RWPE1 (cell line): Measurements from ENCODE around the gene CENPO.

ENCODE experiments used
- CTCF ChIA-PET: fragments of 350-600 bp; sonication (Branson Sonifier 250); formaldehyde crosslinking; extraction: SDS; loops from one replicate; lab custom pipeline; 2021; lab: Yijun Ruan, JAX
- POLR2A ChIA-PET: fragments of 400-600 bp; formaldehyde crosslinking; extraction: SDS; loops from one replicate; lab custom pipeline; 2020; ENCODE audit warnings: antibody characterized with exemption; ENCODE audit not compliant: low non-redundant PET; lab: Yijun Ruan, JAX
- DNase-seq: peaks from one replicate; pipeline ENCODE4 v3.0.0; 2012; ENCODE audit warnings: low spot score
- H3K27ac ChIP-seq: fragments of 450-650 bp; 2 replicates; pipeline ENCODE4 v1.5.1; 2017
- CTCF ChIP-seq: fragments of 450-650 bp; conservative IDR thresholded peaks from 2 replicates; pipeline ENCODE4 v1.5.1; 2017; ENCODE audit warnings: low read depth, mild to moderate bottlenecking

The CENPO gene

GRCh38 chr2:24783641-24784040 lies 9.6 kb upstream of the CENPO start:
- H3K27ac ChIP-seq: no peak overlapping the region
- TF ChIP-seq CTCF: no peak
- ChIA-PET CTCF (no interaction called here), POLR2A (no interaction called here)
- DNase-seq: no peak

GRCh38 chr2:24785671-24786321 lies 7.4 kb upstream of the CENPO start:
- no peak for TF ChIP-seq CTCF
- DNase-seq: no peak
- H3K27ac ChIP-seq: no peak overlapping the region
- POLR2A ChIA-PET: no interaction called here
- CTCF ChIA-PET: interaction anchor here (0.7 kb wide), 1 partner anchor 89 kb away, joined by 4 read pairs; no protein-coding TSS in a partner anchor

- no peak for TF ChIP-seq CTCF
- H3K27ac ChIP-seq: no peak overlapping the region
- POLR2A ChIA-PET: no interaction called here
- no peak for DNase-seq
- CTCF ChIA-PET: no interaction called here
Measured at GRCh38 chr2:24787532-24787931, 5.7 kb upstream of the CENPO start.

GRCh38 chr2:24788816-24789215 lies 4.4 kb upstream of the CENPO start:
- TF ChIP-seq CTCF: no peak
- H3K27ac ChIP-seq: no peak overlapping the region
- ChIA-PET POLR2A (no interaction called here), CTCF (interaction anchor here (0.9 kb wide), 1 partner anchor 367 kb away, joined by 3 read pairs; no protein-coding TSS in a partner anchor)
- no peak for DNase-seq

GRCh38 chr2:24791452-24791851 lies 1.8 kb upstream of the CENPO start:
- H3K27ac ChIP-seq: no peak overlapping the region
- no peak for DNase-seq
- no peak; the same call in 1 of the 2 replicates for TF ChIP-seq CTCF
- ChIA-PET CTCF (interaction anchor here (0.6 to 0.7 kb wide), 3 partner anchors 10 to 146 kb away, joined by 3 to 4 read pairs (median 3); no protein-coding TSS in a partner anchor), POLR2A (no interaction called here)

GRCh38 chr2:24792542-24792873 lies 717 bp upstream of the CENPO start:
- DNase-seq: no peak
- H3K27ac ChIP-seq: peak overlapping the region; percentile 94
- TF ChIP-seq CTCF: no peak
- ChIA-PET CTCF (interaction anchor here (0.6 to 1.6 kb wide), 7 partner anchors 14 to 434 kb away, joined by 3 to 13 read pairs (median 4); no protein-coding TSS in a partner anchor), POLR2A (no interaction called here)
